K562 (cell line): ENCODE results near the gene NUCKS1. TPM values are rescaled to one million over a fixed set of nuclear protein-coding genes. Genes with fewer than 3 reads are reported as not detected.
A peak's percentile ranks its signal among the peaks of the same experiment; 100 is the strongest.

Experiments
- ATAC-seq: fragments of 200-7000 bp; cut with Tn5 transposase; 3 replicates; pipeline ENCODE4 v1.9.1; 2020; ENCODE audit warnings: moderate library complexity
- BruUV-seq: library from RNA; stranded (reverse); fragments of 400-500 nt; replicated peaks from 2 replicates; lab custom pipeline; 2021; lab: Mats Ljungman, UMichigan
- CTCF ChIA-PET: fragments of 300-600 bp; formaldehyde crosslinking; extraction: SDS; loops from one replicate; lab custom pipeline; 2021; ENCODE audit warnings: low intra/inter-chr PET ratio; lab: Yijun Ruan, JAX
- POLR2A ChIA-PET: fragments of 300-600, 350-650 bp; sonication (Branson Sonifier 250); formaldehyde crosslinking; extraction: SDS; loops from one replicate; lab custom pipeline; 2021; ENCODE audit warnings: antibody characterized with exemption, inconsistent platforms; lab: Yijun Ruan, JAX
- DNase-seq, 4 experiments: peaks; one replicate each; pipeline versions ENCODE4 v3.0.0 to v3.0.0-alpha.2; 2011 to 2018; ENCODE audit warnings: low spot score in 3 of 4, mixed read lengths in 3 of 4; ENCODE audit errors: extremely low read depth in 1 of 4
- FAIRE-seq: peaks from 2 replicates; lab custom pipeline; 2011; peaks lifted over from hg19 to GRCh38; lab: Jason Lieb, UNC
- H2AFZ ChIP-seq: 2 replicates; pipeline ENCODE4 v1.6.0; 2011; ENCODE audit warnings: low read depth, low read length, control low read depth, inconsistent platforms
- H3K27ac ChIP-seq: fragments of 200-600 bp; 3 replicates; pipeline ENCODE4 v1.8.0; 2011; ENCODE audit warnings: low read depth, mild to moderate bottlenecking, control low read depth, inconsistent platforms, low read length, moderate library complexity, mixed read lengths; ENCODE audit errors: extremely low read depth
- H3K27me3 ChIP-seq, 2 experiments: fragments of 300-600 bp in 1 of 2; 2 replicates in 1 of 2; 3 replicates in 1 of 2; pipeline versions ENCODE4 v1.6.0 to v1.8.0; 2011; ENCODE audit warnings: inconsistent platforms in 2 of 2, low read length in 2 of 2, mild to moderate bottlenecking in 1 of 2, mixed read lengths in 1 of 2, moderate library complexity in 1 of 2; ENCODE audit not compliant: control insufficient read depth in 2 of 2, insufficient read depth in 2 of 2
- H3K36me3 ChIP-seq: fragments of 300-600 bp; 3 replicates; pipeline ENCODE4 v1.8.0; 2011; ENCODE audit warnings: mild to moderate bottlenecking, low read length, inconsistent platforms; ENCODE audit not compliant: control insufficient read depth, insufficient read depth
- H3K4me1 ChIP-seq, 2 experiments: fragments of 200-600 bp in 1 of 2; replicated peaks in 1 of 2; 2 replicates in 1 of 2; 3 replicates in 1 of 2; pipeline versions ENCODE4 v1.5.1 to v1.8.0; 2011; ENCODE audit warnings: inconsistent platforms in 2 of 2, low read length in 2 of 2, mild to moderate bottlenecking in 1 of 2, mixed read lengths in 1 of 2, moderate library complexity in 1 of 2; ENCODE audit not compliant: control insufficient read depth in 2 of 2, insufficient read depth in 2 of 2
- H3K4me2 ChIP-seq: 2 replicates; pipeline ENCODE4 v1.6.1; 2011; ENCODE audit warnings: low read length, control low read depth, inconsistent platforms, mixed read lengths; ENCODE audit not compliant: insufficient read depth
- H3K4me3 ChIP-seq: fragments of 200-600 bp; sonication (generic), shearing (Covaris generic); 2 replicates; pipeline ENCODE4 v1.5.1; 2016; ENCODE audit warnings: control low read depth, inconsistent platforms
- H3K79me2 ChIP-seq: fragments of 200-600 bp; 3 replicates; pipeline ENCODE4 v1.8.0; 2011; ENCODE audit warnings: low read length, inconsistent platforms; ENCODE audit not compliant: control insufficient read depth, insufficient read depth
- H3K9ac ChIP-seq, 2 experiments: 2 replicates each; pipeline versions ENCODE4 v1.6.0 to v1.6.1; 2011; ENCODE audit warnings: low read depth in 2 of 2, low read length in 2 of 2, control low read depth in 1 of 2, inconsistent platforms in 1 of 2, mild to moderate bottlenecking in 1 of 2, mixed read lengths in 1 of 2; ENCODE audit not compliant: insufficient read depth in 1 of 2
- H3K9me1 ChIP-seq: one replicate; pipeline ENCODE4 v1.6.0; 2011; ENCODE audit warnings: inconsistent platforms, mild to moderate bottlenecking, low read length, moderate library complexity; ENCODE audit not compliant: control insufficient read depth, insufficient read depth
- H3K9me3 ChIP-seq: replicated peaks from 2 replicates; pipeline ENCODE4 v1.5.1; 2011; ENCODE audit warnings: low read depth, low read length, inconsistent platforms; ENCODE audit not compliant: control insufficient read depth, insufficient read depth
- H4K20me1 ChIP-seq: replicated peaks from 2 replicates; pipeline ENCODE4 v1.6.1; 2011; ENCODE audit warnings: low read length, inconsistent platforms, mixed read lengths; ENCODE audit not compliant: control insufficient read depth, insufficient read depth
- BRCA1 ChIP-seq, 2 experiments: fragments of 450-650 bp in 1 of 2; sonication (generic) in 1 of 2; formaldehyde crosslinking in 1 of 2; IDR thresholded peaks; 2 replicates each; pipeline versions ENCODE4 v1.5.0 to v1.6.1; 2017 to 2020; ENCODE audit warnings: mild to moderate bottlenecking in 1 of 2, missing genetic modification reagents in 1 of 2
- CBFB ChIP-seq: sonication (generic); formaldehyde crosslinking; IDR thresholded peaks from 2 replicates; pipeline ENCODE4 v1.4.0; 2020; ENCODE audit warnings: mild to moderate bottlenecking, missing genetic modification reagents
- MCM5 ChIP-seq: fragments of 450-650 bp; IDR thresholded peaks from 2 replicates; pipeline ENCODE4 v1.6.1; 2016; ENCODE audit warnings: low read depth
- PURB ChIP-seq: sonication (generic); formaldehyde crosslinking; IDR thresholded peaks from 2 replicates; pipeline ENCODE4 v1.9.0; 2021; ENCODE audit warnings: low read depth, mild to moderate bottlenecking, missing genetic modification reagents
- WGBS: fragments of 100-300 bp; shearing (Covaris generic); methylation state at CpG from one replicate; pipeline ENCODE4 v1.1.6; 2016; ENCODE audit warnings: low coverage, mixed read lengths; ENCODE audit not compliant: insufficient coverage; ENCODE audit errors: missing lambda C conversion rate; 5-methylcytosine and 5-hydroxymethylcytosine counted together
- in situ Hi-C: fragments of 300-500 bp; cut with MboI; formaldehyde crosslinking; loops from 4 replicates; pipeline ENCODE4 v1.15.0; 2018; ENCODE audit warnings: inconsistent platforms, mixed read lengths
- intact Hi-C: fragments of 100-400 bp; cut with micrococcal nuclease; formaldehyde crosslinking; loops from 2 replicates; pipeline ENCODE4 v1.14.2; 2022
- polyA plus RNA-seq, 8 experiments: library from polyadenylated mRNA; depleted of rRNA in 4 of 8; stranded (reverse) in 5 of 8; unstranded in 3 of 8; fragments of >200 nt; fragmentation: Nextera tagmentation in 2 of 8; fragmentation: Illumina TruSeq in 1 of 8; extraction: Ambion mirVana in 2 of 8; extraction: Trizol in 1 of 8; gene quantifications; 2 replicates each; pipeline versions ENCODE4 v1.2.1 to v1.2.3, GENCODE V29; 2011 to 2014; ENCODE audit warnings: inconsistent platforms in 1 of 8, missing spikeins in 1 of 8
- total RNA-seq, 7 experiments: library from RNA; depleted of rRNA in 6 of 7; stranded (reverse); fragments of >200 nt in 6 of 7; fragmentation: Illumina TruSeq in 2 of 7; extraction: Trizol in 2 of 7; gene quantifications; 2 replicates each; pipeline versions ENCODE4 v1.2.1 to v1.2.3, GENCODE V29; 2011 to 2021; ENCODE audit warnings: low replicate concordance in 1 of 7

The NUCKS1 gene
- total and polyA plus RNA-seq, 9 of the 15 experiments (the other 6 are each of a cell fraction or from before 2014, with no cell fraction given), result 66.7 to 244 (median 149) TPM

- no peak overlapping the region for H3K27ac ChIP-seq
- H3K79me2 ChIP-seq, result no peaks in the 10 kb centered on the region
- no TSS peak for BruUV-seq
- no peak overlapping the region for H3K9ac ChIP-seq
- POLR2A ChIA-PET, result interaction anchor here (1.1 kb wide), 1 partner anchor 35 kb away, joined by 3 read pairs; no protein-coding TSS in a partner anchor
- no peaks in the 10 kb centered on the region; the same call in none of the 2 replicates for H4K20me1 ChIP-seq
- no peaks in the 10 kb centered on the region for H3K9me1 ChIP-seq
- CTCF ChIA-PET, result no interaction called here
- H3K36me3 ChIP-seq, result no peaks in the 10 kb centered on the region
- in situ Hi-C loops, result no loop called here
- 50% methylated on average over 3 of the region's 3 CpGs for WGBS
- H3K27me3 ChIP-seq, result no peaks in the 10 kb centered on the region
- no peak overlapping the region for H3K4me3 ChIP-seq
- intact Hi-C loops, result loop anchor here (10.0 kb wide), 1 partner anchor 428 kb away; no protein-coding TSS in a partner anchor
- no peak for DNase-seq
- no peak overlapping the region for H2AFZ ChIP-seq
- H3K4me1 ChIP-seq, result peaks cover 32 to 37% of the 10 kb centered on the region in 2 experiments
- no peak for TF ChIP-seq PURB (CRISPR knock-in tag)
- no peaks in the 10 kb centered on the region for H3K9me3 ChIP-seq
- H3K4me2 ChIP-seq, result no peak overlapping the region
- FAIRE-seq, result no peak
- no peak for ATAC-seq
Measured at GRCh38 chr1:205676597-205676996, 73.4 kb downstream of the NUCKS1 start.

GRCh38 chr1:205676002-205676401 lies 74.0 kb downstream of the NUCKS1 start:
- in situ Hi-C loops, result no loop called here
- Histone ChIP-seq H3K27ac (no peak overlapping the region), H3K4me1 (peaks cover 32 to 37% of the 10 kb centered on the region in 2 experiments), H3K4me2 (no peak overlapping the region)
- TF ChIP-seq MCM5, result no peak
- TF ChIP-seq BRCA1 (IDR thresholded peaks at IDR 0.05), result no peak
- 0 out of 2 replicates have a peak, but pooled peaks have one; percentile 45 for TF ChIP-seq BRCA1 (CRISPR knock-in tag; IDR thresholded peaks at IDR 0.05)
- TF ChIP-seq CBFB, result no peak
- TF ChIP-seq, all 486 proteins: peak for 1
- no peak overlapping the region for H2AFZ ChIP-seq
- FAIRE-seq (no peak), ATAC-seq (no peak), DNase-seq (no peak)
- ChIA-PET POLR2A (no interaction called here), CTCF (no interaction called here)
- no peaks in the 10 kb centered on the region for H3K9me3 ChIP-seq
- intact Hi-C loops, result loop anchor here (10.0 kb wide), 1 partner anchor 429 kb away; no protein-coding TSS in a partner anchor
- H3K79me2 ChIP-seq, result no peaks in the 10 kb centered on the region
- WGBS, result 82% methylated on average over 5 of the region's 5 CpGs
- no peak overlapping the region for H3K9ac ChIP-seq
- H3K9me1 ChIP-seq, result no peaks in the 10 kb centered on the region
- no peaks in the 10 kb centered on the region for H3K36me3 ChIP-seq
- no peaks in the 10 kb centered on the region for H3K27me3 ChIP-seq
- H3K4me3 ChIP-seq, result no peak overlapping the region
- no peaks in the 10 kb centered on the region; the same call in none of the 2 replicates for H4K20me1 ChIP-seq
- BruUV-seq, result no TSS peak
